ENCODE measurements around the gene COL8A1.
A peak's percentile ranks its signal among the peaks of the same experiment; 100 is the strongest.

Gene COL8A1

GRCh38 chr3:99702953-99703943 is 64.9 kb downstream of the COL8A1 start:
- no peak overlapping the region for H3K9ac ChIP-seq (ENCODE audit: low read depth, low read length, poor library complexity)
- WGBS, 2 donors (ENCODE audit: extremely low coverage in 2 of 2, insufficient read length in 2 of 2, insufficient replicate concordance in 1 of 2), result no CpG with 5 or more reads among the region's 7 CpGs
- H3K27ac ChIP-seq (replicated peaks; ENCODE audit: low read length), result no peak overlapping the region

GRCh38 chr3:99704417-99704816 is 66.0 kb downstream of the COL8A1 start:
- H3K79me1 ChIP-seq (ENCODE audit: low read depth, low read length), result no peaks in the 10 kb centered on the region
- no peak overlapping the region for H4K91ac ChIP-seq (ENCODE audit: low read depth, low read length, poor library complexity)
- H2BK15ac ChIP-seq (ENCODE audit: low read length), result no peak overlapping the region
- H2BK5ac ChIP-seq (ENCODE audit: low read length), result no peak overlapping the region
- no peak overlapping the region for H3K18ac ChIP-seq (ENCODE audit: low read length)
- no peak overlapping the region for H3K9ac ChIP-seq (ENCODE audit: low read depth, low read length, poor library complexity)
- H3K27ac ChIP-seq (replicated peaks; ENCODE audit: low read length), result no peak overlapping the region
- H3K36me3 ChIP-seq (replicated peaks in 1 of 2; ENCODE audit: control insufficient read depth in 2 of 2, insufficient read depth in 2 of 2, low read length in 2 of 2), result no peaks in the 10 kb centered on the region
- no peak for DNase-seq (ENCODE audit: low spot score)
- no peak overlapping the region for H4K8ac ChIP-seq (ENCODE audit: low read depth, low read length)
- no peak overlapping the region for H3K4ac ChIP-seq (ENCODE audit: low read length)
- peaks cover 4 to 8% of the 10 kb centered on the region in 2 donors for H3K4me1 ChIP-seq (ENCODE audit: control insufficient read depth in 2 of 2, insufficient read depth in 1 of 2, low read depth in 1 of 2, low read length in 2 of 2)
- no peak overlapping the region for H2AK5ac ChIP-seq (ENCODE audit: low read depth, low read length)
- no peak overlapping the region for H3K4me3 ChIP-seq (ENCODE audit: low read length in 2 of 2)
- H3K14ac ChIP-seq (ENCODE audit: low read length), result no peak overlapping the region
- no peaks in the 10 kb centered on the region for H3K27me3 ChIP-seq (ENCODE audit: control insufficient read depth in 3 of 3, insufficient read depth in 3 of 3, low read depth in 1 of 3, low read length in 3 of 3)
- H3K23ac ChIP-seq (ENCODE audit: low read depth, low read length, poor library complexity), result no peak overlapping the region
- no peak overlapping the region for H3K4me2 ChIP-seq (ENCODE audit: insufficient read depth, low read length, poor library complexity, severe bottlenecking)
- H2AFZ ChIP-seq (ENCODE audit: low read length), result peak overlapping the region; percentile 71
- H2BK12ac ChIP-seq (ENCODE audit: low read length), result no peak overlapping the region
- no peaks in the 10 kb centered on the region for H3K9me3 ChIP-seq (replicated peaks in 1 of 2; ENCODE audit: control insufficient read depth in 2 of 2, insufficient read depth in 1 of 2, low read depth in 1 of 2, low read length in 2 of 2)
- no CpG with 5 or more reads among the region's 2 CpGs for WGBS, 2 donors (ENCODE audit: extremely low coverage in 2 of 2, insufficient read length in 2 of 2, insufficient replicate concordance in 1 of 2)
- no peak overlapping the region for H2BK120ac ChIP-seq (ENCODE audit: low read depth, low read length)

More at GRCh38 chr3:99702953-99703943, 64.9 kb downstream of the COL8A1 start:
- peaks cover 4 to 8% of the 10 kb centered on the region in 2 donors for H3K4me1 ChIP-seq (ENCODE audit: control insufficient read depth in 2 of 2, insufficient read depth in 1 of 2, low read depth in 1 of 2, low read length in 2 of 2)
- H3K27me3 ChIP-seq (ENCODE audit: control insufficient read depth in 3 of 3, insufficient read depth in 3 of 3, low read depth in 1 of 3, low read length in 3 of 3), result no peaks in the 10 kb centered on the region
- no peak overlapping the region for H2BK120ac ChIP-seq (ENCODE audit: low read depth, low read length)
- H2BK5ac ChIP-seq (ENCODE audit: low read length), result no peak overlapping the region
- no peak overlapping the region for H2AK5ac ChIP-seq (ENCODE audit: low read depth, low read length)
- no peak overlapping the region for H4K8ac ChIP-seq (ENCODE audit: low read depth, low read length)
- H3K23ac ChIP-seq (ENCODE audit: low read depth, low read length, poor library complexity), result no peak overlapping the region
- DNase-seq (ENCODE audit: low spot score), result no peak
- no peak overlapping the region for H3K4ac ChIP-seq (ENCODE audit: low read length)
- no peak overlapping the region for H3K14ac ChIP-seq (ENCODE audit: low read length)
- H2BK15ac ChIP-seq (ENCODE audit: low read length), result no peak overlapping the region
- H3K4me3 ChIP-seq (ENCODE audit: low read length in 2 of 2), result no peak overlapping the region
- no peaks in the 10 kb centered on the region for H3K79me1 ChIP-seq (ENCODE audit: low read depth, low read length)
- no peaks in the 10 kb centered on the region for H3K36me3 ChIP-seq (replicated peaks in 1 of 2; ENCODE audit: control insufficient read depth in 2 of 2, insufficient read depth in 2 of 2, low read length in 2 of 2)
- no peaks in the 10 kb centered on the region for H3K9me3 ChIP-seq (replicated peaks in 1 of 2; ENCODE audit: control insufficient read depth in 2 of 2, insufficient read depth in 1 of 2, low read depth in 1 of 2, low read length in 2 of 2)
- H4K91ac ChIP-seq (ENCODE audit: low read depth, low read length, poor library complexity), result no peak overlapping the region
- H2BK12ac ChIP-seq (ENCODE audit: low read length), result no peak overlapping the region
- no peak overlapping the region for H3K18ac ChIP-seq (ENCODE audit: low read length)
- H2AFZ ChIP-seq (ENCODE audit: low read length), result no peak overlapping the region
- H3K4me2 ChIP-seq (ENCODE audit: insufficient read depth, low read length, poor library complexity, severe bottlenecking), result no peak overlapping the region

DNA sequence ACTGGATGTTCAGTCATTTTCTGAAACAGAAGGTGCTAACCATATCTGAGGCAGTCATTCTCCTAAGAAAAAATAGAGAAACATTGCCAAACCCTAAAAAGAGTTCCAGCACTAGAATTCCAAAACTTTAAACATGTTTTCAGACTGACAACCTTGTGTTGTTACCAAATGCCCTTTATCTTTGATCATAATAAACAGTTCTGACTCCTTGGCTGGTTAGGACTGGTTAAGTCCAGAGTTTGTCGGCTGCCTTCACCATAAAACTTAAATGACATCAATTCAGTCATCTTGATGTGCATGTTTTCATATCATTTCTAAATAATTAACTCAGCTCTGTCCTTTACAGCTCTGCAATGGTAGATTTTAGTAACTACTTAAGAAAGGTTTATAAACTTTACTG is 68.0 kb downstream of the COL8A1 start:
- H3K79me1 ChIP-seq (ENCODE audit: low read depth, low read length), result no peaks in the 10 kb centered on the region
- no peak overlapping the region for H2BK5ac ChIP-seq (ENCODE audit: low read length)
- no peak overlapping the region for H3K9ac ChIP-seq (ENCODE audit: low read depth, low read length, poor library complexity)
- H2BK15ac ChIP-seq (ENCODE audit: low read length), result no peak overlapping the region
- H3K4me3 ChIP-seq (ENCODE audit: low read length in 2 of 2), result no peak overlapping the region
- no peak overlapping the region for H3K14ac ChIP-seq (ENCODE audit: low read length)
- H4K91ac ChIP-seq (ENCODE audit: low read depth, low read length, poor library complexity), result no peak overlapping the region
- DNase-seq (ENCODE audit: low spot score), result no peak
- H3K36me3 ChIP-seq (replicated peaks in 1 of 2; ENCODE audit: control insufficient read depth in 2 of 2, insufficient read depth in 2 of 2, low read length in 2 of 2), result no peaks in the 10 kb centered on the region
- no peak overlapping the region for H2BK120ac ChIP-seq (ENCODE audit: low read depth, low read length)
- H3K27ac ChIP-seq (replicated peaks; ENCODE audit: low read length), result no peak overlapping the region
- H3K18ac ChIP-seq (ENCODE audit: low read length), result no peak overlapping the region
- H3K4me1 ChIP-seq (ENCODE audit: control insufficient read depth in 2 of 2, insufficient read depth in 1 of 2, low read depth in 1 of 2, low read length in 2 of 2), result peaks cover 1 to 2% of the 10 kb centered on the region in 2 donors
- no peak overlapping the region for H3K23ac ChIP-seq (ENCODE audit: low read depth, low read length, poor library complexity)
- H2AK5ac ChIP-seq (ENCODE audit: low read depth, low read length), result no peak overlapping the region
- no CpG with 5 or more reads among the region's 1 CpG for WGBS, 2 donors (ENCODE audit: extremely low coverage in 2 of 2, insufficient read length in 2 of 2, insufficient replicate concordance in 1 of 2)
- peak overlapping the region; percentile 59 for H2AFZ ChIP-seq (ENCODE audit: low read length)
- no peaks in the 10 kb centered on the region for H3K27me3 ChIP-seq (ENCODE audit: control insufficient read depth in 3 of 3, insufficient read depth in 3 of 3, low read depth in 1 of 3, low read length in 3 of 3)
- H4K8ac ChIP-seq (ENCODE audit: low read depth, low read length), result no peak overlapping the region
- H2BK12ac ChIP-seq (ENCODE audit: low read length), result no peak overlapping the region
- H3K9me3 ChIP-seq (replicated peaks in 1 of 2; ENCODE audit: control insufficient read depth in 2 of 2, insufficient read depth in 1 of 2, low read depth in 1 of 2, low read length in 2 of 2), result no peaks in the 10 kb centered on the region
- no peak overlapping the region for H3K4ac ChIP-seq (ENCODE audit: low read length)
- no peak overlapping the region for H3K4me2 ChIP-seq (ENCODE audit: insufficient read depth, low read length, poor library complexity, severe bottlenecking)

GRCh38 chr3:99708207-99708745 is 69.9 kb downstream of the COL8A1 start:
- Histone ChIP-seq H3K18ac (ENCODE audit: low read length) (peak overlapping the region; percentile 17), H3K4me2 (ENCODE audit: insufficient read depth, low read length, poor library complexity, severe bottlenecking) (no peak overlapping the region), H2BK15ac (ENCODE audit: low read length) (no peak overlapping the region), H3K23ac (ENCODE audit: low read depth, low read length, poor library complexity) (no peak overlapping the region), H3K9me3 (replicated peaks in 1 of 2; ENCODE audit: control insufficient read depth in 2 of 2, insufficient read depth in 1 of 2, low read depth in 1 of 2, low read length in 2 of 2) (no peaks in the 10 kb centered on the region), H2AFZ (ENCODE audit: low read length) (no peak overlapping the region), H2AK5ac (ENCODE audit: low read depth, low read length) (no peak overlapping the region), H3K14ac (ENCODE audit: low read length) (no peak overlapping the region), H2BK12ac (ENCODE audit: low read length) (no peak overlapping the region), H4K91ac (ENCODE audit: low read depth, low read length, poor library complexity) (no peak overlapping the region), H3K4me3 (ENCODE audit: low read length in 2 of 2) (no peak overlapping the region), H3K9ac (ENCODE audit: low read depth, low read length, poor library complexity) (no peak overlapping the region), H3K36me3 (replicated peaks in 1 of 2; ENCODE audit: control insufficient read depth in 2 of 2, insufficient read depth in 2 of 2, low read length in 2 of 2) (no peaks in the 10 kb centered on the region), H3K27ac (replicated peaks; ENCODE audit: low read length) (no peak overlapping the region), H3K4ac (ENCODE audit: low read length) (no peak overlapping the region), H3K27me3 (ENCODE audit: control insufficient read depth in 3 of 3, insufficient read depth in 3 of 3, low read depth in 1 of 3, low read length in 3 of 3) (no peaks in the 10 kb centered on the region), H2BK5ac (ENCODE audit: low read length) (no peak overlapping the region), H2BK120ac (ENCODE audit: low read depth, low read length) (no peak overlapping the region), H4K8ac (ENCODE audit: low read depth, low read length) (no peak overlapping the region), H3K79me1 (ENCODE audit: low read depth, low read length) (no peaks in the 10 kb centered on the region), H3K4me1 (ENCODE audit: control insufficient read depth in 2 of 2, insufficient read depth in 1 of 2, low read depth in 1 of 2, low read length in 2 of 2) (peaks cover 1% of the 10 kb centered on the region in 2 donors)
- WGBS, 2 donors (ENCODE audit: extremely low coverage in 2 of 2, insufficient read length in 2 of 2, insufficient replicate concordance in 1 of 2), result no CpG with 5 or more reads among the region's 4 CpGs
- no peak for DNase-seq (ENCODE audit: low spot score)
